ENCODE data around the gene ISCU. TPM values are rescaled to one million over a fixed set of nuclear protein-coding genes. Genes with fewer than 3 reads are reported as not detected.
"Not testable (repeated sequence)": the region's sequence is repeated elsewhere in the genome, so short reads cannot be mapped to it uniquely, and the experiment has no call there.

Gene ISCU
- total RNA-seq, 1 experiment from 2014 or later, result 71.6 TPM

GRCh38 chr12:108573317-108573716, 10.9 kb downstream of the ISCU start:
- no peaks in the 10 kb centered on the region for H3K4me1 Mint-ChIP-seq (ENCODE audit: low read depth, unreplicated experiment)
- TF ChIP-seq, protein P1, sequence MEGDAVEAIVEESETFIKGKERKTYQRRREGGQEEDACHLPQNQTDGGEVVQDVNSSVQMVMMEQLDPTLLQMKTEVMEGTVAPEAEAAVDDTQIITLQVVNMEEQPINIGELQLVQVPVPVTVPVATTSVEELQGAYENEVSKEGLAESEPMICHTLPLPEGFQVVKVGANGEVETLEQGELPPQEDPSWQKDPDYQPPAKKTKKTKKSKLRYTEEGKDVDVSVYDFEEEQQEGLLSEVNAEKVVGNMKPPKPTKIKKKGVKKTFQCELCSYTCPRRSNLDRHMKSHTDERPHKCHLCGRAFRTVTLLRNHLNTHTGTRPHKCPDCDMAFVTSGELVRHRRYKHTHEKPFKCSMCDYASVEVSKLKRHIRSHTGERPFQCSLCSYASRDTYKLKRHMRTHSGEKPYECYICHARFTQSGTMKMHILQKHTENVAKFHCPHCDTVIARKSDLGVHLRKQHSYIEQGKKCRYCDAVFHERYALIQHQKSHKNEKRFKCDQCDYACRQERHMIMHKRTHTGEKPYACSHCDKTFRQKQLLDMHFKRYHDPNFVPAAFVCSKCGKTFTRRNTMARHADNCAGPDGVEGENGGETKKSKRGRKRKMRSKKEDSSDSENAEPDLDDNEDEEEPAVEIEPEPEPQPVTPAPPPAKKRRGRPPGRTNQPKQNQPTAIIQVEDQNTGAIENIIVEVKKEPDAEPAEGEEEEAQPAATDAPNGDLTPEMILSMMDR (IDR thresholded peaks at IDR 0.05; ENCODE audit: unreplicated experiment), result no peak
- H3K4me3 Mint-ChIP-seq (ENCODE audit: low read depth, unreplicated experiment), result no peak overlapping the region
- peaks cover 20% of the 10 kb centered on the region for H3K36me3 Mint-ChIP-seq (ENCODE audit: insufficient read depth, unreplicated experiment)
- CTCF ChIA-PET, result interaction anchor here (1.0 to 1.1 kb wide), 2 partner anchors 11 to 520 kb away, joined by 4 to 6 read pairs; partner anchors contain the start of gene ISCU
- H3K27me3 Mint-ChIP-seq (ENCODE audit: unreplicated experiment), result peaks cover 41% of the 10 kb centered on the region
- H3K9me3 Mint-ChIP-seq (ENCODE audit: low read depth, unreplicated experiment), result no peaks in the 10 kb centered on the region
- H3K27ac Mint-ChIP-seq (ENCODE audit: unreplicated experiment), result no peak overlapping the region
- no peak for DNase-seq
- no TSS peak for BruUV-seq (replicated peaks)
- intact Hi-C loops (cut with micrococcal nuclease; ENCODE audit: unreplicated experiment), result no loop called here

GRCh38 chr12:108574276-108574675, 11.9 kb downstream of the ISCU start:
- BruUV-seq (replicated peaks); CTCF ChIA-PET: not testable (repeated sequence)
- H3K27me3 Mint-ChIP-seq (ENCODE audit: unreplicated experiment), result peaks cover 51% of the 10 kb centered on the region

GRCh38 chr12:108575199-108575912, 13.0 kb downstream of the ISCU start:
- H3K4me1 Mint-ChIP-seq (ENCODE audit: low read depth, unreplicated experiment), result no peaks in the 10 kb centered on the region
- H3K36me3 Mint-ChIP-seq (ENCODE audit: insufficient read depth, unreplicated experiment), result peaks cover 7% of the 10 kb centered on the region
- H3K27ac Mint-ChIP-seq (ENCODE audit: unreplicated experiment), result no peak overlapping the region
- TF ChIP-seq, protein P1 (IDR thresholded peaks at IDR 0.05; ENCODE audit: unreplicated experiment), result no peak
- intact Hi-C loops (cut with micrococcal nuclease; ENCODE audit: unreplicated experiment), result no loop called here
- CTCF ChIA-PET, result no interaction called here
- peaks cover 2% of the 10 kb centered on the region for H3K9me3 Mint-ChIP-seq (ENCODE audit: low read depth, unreplicated experiment)
- DNase-seq, result no peak
- H3K4me3 Mint-ChIP-seq (ENCODE audit: low read depth, unreplicated experiment), result no peak overlapping the region
- no TSS peak for BruUV-seq (replicated peaks)
- H3K27me3 Mint-ChIP-seq (ENCODE audit: unreplicated experiment), result peaks cover 55% of the 10 kb centered on the region

More at GRCh38 chr12:108574276-108574675, 11.9 kb downstream of the ISCU start:
- intact Hi-C loops (cut with micrococcal nuclease; ENCODE audit: unreplicated experiment); H3K4me1 Mint-ChIP-seq (ENCODE audit: low read depth, unreplicated experiment); H3K9me3 Mint-ChIP-seq (ENCODE audit: low read depth, unreplicated experiment); DNase-seq; H3K27ac Mint-ChIP-seq (ENCODE audit: unreplicated experiment); H3K4me3 Mint-ChIP-seq (ENCODE audit: low read depth, unreplicated experiment): not testable (repeated sequence)
- peaks cover 11% of the 10 kb centered on the region for H3K36me3 Mint-ChIP-seq (ENCODE audit: insufficient read depth, unreplicated experiment)

DNA sequence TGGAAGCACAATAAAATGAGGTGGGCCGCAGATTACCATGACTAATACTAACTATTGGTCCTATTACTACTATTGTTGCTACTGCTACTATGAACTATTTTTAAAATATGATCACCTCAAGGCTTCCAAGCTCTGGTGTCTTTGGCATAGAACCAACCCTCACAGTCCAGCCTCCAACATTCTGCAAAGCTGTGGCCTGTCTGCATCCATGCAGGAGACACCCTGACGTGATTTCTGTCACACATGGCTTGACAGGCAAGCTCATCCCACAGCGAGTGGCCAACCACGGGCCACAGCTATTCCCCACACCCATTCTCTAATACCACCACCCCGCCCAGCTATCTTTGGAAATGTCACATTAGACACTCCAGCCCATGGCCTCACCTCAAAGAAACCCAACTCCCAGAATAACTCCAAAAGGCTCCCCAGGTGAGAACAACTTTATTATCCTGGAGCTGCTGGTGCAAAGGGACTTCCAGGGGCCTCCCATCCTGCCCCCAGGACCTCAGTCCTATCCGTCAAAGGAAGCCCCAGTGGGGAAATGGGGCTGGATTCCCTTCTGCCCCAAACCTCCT, 14.4 kb downstream of the ISCU start:
- no peaks in the 10 kb centered on the region for H3K4me1 Mint-ChIP-seq (ENCODE audit: low read depth, unreplicated experiment)
- H3K27ac Mint-ChIP-seq (ENCODE audit: unreplicated experiment), result no peak overlapping the region
- peaks cover 55% of the 10 kb centered on the region for H3K27me3 Mint-ChIP-seq (ENCODE audit: unreplicated experiment)
- BruUV-seq (replicated peaks), result no TSS peak
- TF ChIP-seq, protein P1 (IDR thresholded peaks at IDR 0.05; ENCODE audit: unreplicated experiment), result no peak
- intact Hi-C loops (cut with micrococcal nuclease; ENCODE audit: unreplicated experiment), result no loop called here
- peaks cover 2% of the 10 kb centered on the region for H3K9me3 Mint-ChIP-seq (ENCODE audit: low read depth, unreplicated experiment)
- CTCF ChIA-PET, result interaction anchor here (0.8 kb wide), 1 partner anchor 41 kb away, joined by 3 read pairs; no protein-coding TSS in a partner anchor
- no peak for DNase-seq
- H3K36me3 Mint-ChIP-seq (ENCODE audit: insufficient read depth, unreplicated experiment), result peaks cover 4% of the 10 kb centered on the region
- H3K4me3 Mint-ChIP-seq (ENCODE audit: low read depth, unreplicated experiment), result no peak overlapping the region

DNA sequence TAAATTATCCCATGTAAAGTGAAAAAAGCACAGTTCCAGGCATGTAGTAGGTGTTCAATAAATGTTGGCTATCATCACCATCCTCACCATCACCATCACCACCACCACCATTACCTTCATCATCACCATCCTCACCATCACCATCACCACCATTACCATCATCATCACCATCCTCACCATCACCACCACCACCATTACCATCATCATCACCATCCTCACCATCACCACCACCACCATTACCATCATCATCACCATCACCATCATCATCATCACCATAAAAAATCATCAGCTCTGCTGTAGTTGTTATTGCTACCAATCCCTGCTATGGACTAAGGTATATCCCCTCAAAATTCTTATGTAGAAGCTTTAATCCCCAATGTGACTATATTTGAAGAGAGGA, 15.1 kb downstream of the ISCU start:
- Mint-ChIP-seq H3K27ac (ENCODE audit: unreplicated experiment) (no peak overlapping the region), H3K27me3 (ENCODE audit: unreplicated experiment) (peaks cover 56% of the 10 kb centered on the region), H3K4me3 (ENCODE audit: low read depth, unreplicated experiment) (no peak overlapping the region), H3K4me1 (ENCODE audit: low read depth, unreplicated experiment) (no peaks in the 10 kb centered on the region), H3K36me3 (ENCODE audit: insufficient read depth, unreplicated experiment) (no peaks in the 10 kb centered on the region), H3K9me3 (ENCODE audit: low read depth, unreplicated experiment) (peaks cover 2% of the 10 kb centered on the region)
- CTCF ChIA-PET, result interaction anchor here (0.7 kb wide), 1 partner anchor 282 kb away, joined by 4 read pairs; no protein-coding TSS in a partner anchor
- no TSS peak for BruUV-seq (replicated peaks)
- intact Hi-C loops (cut with micrococcal nuclease; ENCODE audit: unreplicated experiment), result no loop called here
- no peak for DNase-seq
- TF ChIP-seq, protein P1 (IDR thresholded peaks at IDR 0.05; ENCODE audit: unreplicated experiment), result no peak
